HG03575 (cell line): Measurements from ENCODE around the gene LRFN2.

ENCODE experiments used
- ATAC-seq: cut with Tn5 transposase; IDR thresholded peaks from one replicate; pipeline ENCODE4 v1.9.1; 2021; ENCODE audit not compliant: unreplicated experiment, insufficient number of reproducible peaks, low FRiP score; ENCODE audit errors: extremely low read depth

Gene LRFN2

GRCh38 chr6:40349901-40350746, 237.0 kb downstream of the LRFN2 start:
- no peak for ATAC-seq

GRCh38 chr6:40349123-40349900, 237.9 kb downstream of the LRFN2 start:
- no peak for ATAC-seq

- no peak for ATAC-seq
These were observed 238.6 kb downstream of the LRFN2 start for GRCh38 chr6:40348591-40348990.

GRCh38 chr6:40347571-40348011, 239.6 kb downstream of the LRFN2 start:
- no peak for ATAC-seq

GRCh38 chr6:40346246-40346645, 240.9 kb downstream of the LRFN2 start:
- ATAC-seq = no peak

GRCh38 chr6:40344566-40345167, 242.5 kb downstream of the LRFN2 start:
- ATAC-seq = no peak

- no peak for ATAC-seq
These were observed 243.1 kb downstream of the LRFN2 start for GRCh38 chr6:40343877-40344565.

GRCh38 chr6:40343318-40343876, 243.8 kb downstream of the LRFN2 start:
- ATAC-seq = no peak

- no peak for ATAC-seq
These were observed 244.4 kb downstream of the LRFN2 start for GRCh38 chr6:40342723-40343122.

- no peak for ATAC-seq
These were observed 245.4 kb downstream of the LRFN2 start for GRCh38 chr6:40341726-40342125.
